NCI-H146 (cell line): ENCODE results near the gene SMYD1.

ENCODE experiments used
- DNase-seq: peaks from one replicate; lab custom pipeline; 2025; lab: John Stamatoyannopoulos, UW

SMYD1 gene

GRCh38 chr2:88123164-88123974 lies 55.7 kb downstream of the SMYD1 start:
- no peak for DNase-seq

GRCh38 chr2:88123975-88124917 lies 56.6 kb downstream of the SMYD1 start:
- no peak for DNase-seq

DNA sequence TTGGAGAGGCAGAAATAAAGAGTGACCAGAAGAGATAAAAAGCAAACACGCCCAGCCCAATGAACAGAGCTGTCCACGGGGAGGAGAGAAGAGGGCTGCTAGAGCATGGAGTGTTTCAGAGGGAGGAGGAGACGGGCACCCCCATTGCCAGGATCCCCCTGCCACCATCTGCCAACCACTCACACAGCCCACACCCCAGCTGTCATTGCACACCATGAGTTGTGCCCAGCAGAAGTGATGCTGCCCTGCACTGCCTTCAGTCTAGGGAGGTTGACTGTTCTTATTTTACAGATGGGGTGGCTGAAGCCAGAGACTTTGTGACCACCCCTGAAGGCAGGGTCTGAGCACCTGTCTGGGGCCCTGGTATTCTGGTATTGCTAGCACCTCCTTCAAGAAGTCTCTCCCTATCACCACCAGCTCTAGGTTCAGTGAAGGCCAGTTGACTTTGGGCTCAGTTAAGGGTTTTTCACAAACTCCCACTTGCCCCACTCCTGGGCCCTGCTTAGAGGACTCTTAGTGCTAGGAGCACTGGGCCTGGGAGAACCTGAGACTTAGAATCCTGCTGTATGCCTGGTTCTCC lies 57.8 kb downstream of the SMYD1 start:
- DNase-seq = no peak

DNA sequence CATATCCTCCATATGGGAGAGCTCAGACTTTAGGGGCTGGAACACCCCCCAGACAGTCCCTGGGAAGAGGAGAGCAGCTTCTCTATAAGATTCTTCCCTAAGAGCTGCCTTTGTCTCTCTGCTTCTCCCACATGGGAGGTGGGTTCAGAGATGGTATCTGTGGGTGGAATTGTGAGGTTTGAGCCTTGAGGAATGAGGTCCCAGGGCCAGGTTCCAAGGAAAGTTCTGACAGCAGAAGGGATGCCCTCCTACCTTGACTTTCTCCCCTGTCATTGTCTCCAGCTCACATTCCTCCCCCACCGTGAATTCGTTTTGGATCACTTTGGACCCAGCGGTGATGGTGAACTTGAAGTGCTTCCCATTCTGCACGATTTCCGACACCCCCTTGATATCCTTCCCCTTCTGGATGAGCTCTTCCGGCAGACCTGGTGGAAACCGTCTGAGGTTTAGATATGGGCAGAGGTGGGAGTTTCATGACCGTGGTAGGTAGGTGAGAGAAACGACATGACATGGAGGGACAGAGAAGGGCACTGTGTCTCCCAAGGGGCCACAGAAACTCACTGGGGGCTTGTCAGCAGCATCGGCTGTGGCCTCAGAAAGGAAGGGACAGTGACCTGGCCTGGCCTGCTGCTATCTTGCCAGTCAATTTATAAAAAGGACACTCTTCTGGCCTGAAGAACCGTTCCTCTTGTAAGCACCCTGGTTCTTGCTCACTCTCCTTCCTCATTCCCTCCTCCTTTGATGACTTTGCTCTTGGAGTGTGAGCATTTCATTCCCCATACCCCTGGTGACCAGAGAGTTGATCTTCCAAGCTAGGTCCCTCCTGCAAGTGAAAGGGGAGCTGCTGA lies 58.5 kb downstream of the SMYD1 start:
- DNase-seq = no peak

GRCh38 chr2:88126772-88127637 lies 59.4 kb downstream of the SMYD1 start:
- no peak for DNase-seq

DNA sequence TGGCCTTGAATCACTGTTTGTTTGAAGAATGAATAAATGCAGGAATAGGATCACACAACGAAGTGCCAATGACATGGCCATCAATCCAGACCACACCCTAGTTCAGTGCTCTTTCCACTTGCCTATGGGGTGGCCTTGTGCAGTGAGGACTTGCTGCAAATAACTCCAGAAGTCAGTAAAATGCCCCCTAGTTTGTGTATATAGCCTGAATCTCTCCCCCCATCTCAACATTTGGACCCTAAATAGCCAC lies 59.9 kb downstream of the SMYD1 start:
- DNase-seq = no peak

DNA sequence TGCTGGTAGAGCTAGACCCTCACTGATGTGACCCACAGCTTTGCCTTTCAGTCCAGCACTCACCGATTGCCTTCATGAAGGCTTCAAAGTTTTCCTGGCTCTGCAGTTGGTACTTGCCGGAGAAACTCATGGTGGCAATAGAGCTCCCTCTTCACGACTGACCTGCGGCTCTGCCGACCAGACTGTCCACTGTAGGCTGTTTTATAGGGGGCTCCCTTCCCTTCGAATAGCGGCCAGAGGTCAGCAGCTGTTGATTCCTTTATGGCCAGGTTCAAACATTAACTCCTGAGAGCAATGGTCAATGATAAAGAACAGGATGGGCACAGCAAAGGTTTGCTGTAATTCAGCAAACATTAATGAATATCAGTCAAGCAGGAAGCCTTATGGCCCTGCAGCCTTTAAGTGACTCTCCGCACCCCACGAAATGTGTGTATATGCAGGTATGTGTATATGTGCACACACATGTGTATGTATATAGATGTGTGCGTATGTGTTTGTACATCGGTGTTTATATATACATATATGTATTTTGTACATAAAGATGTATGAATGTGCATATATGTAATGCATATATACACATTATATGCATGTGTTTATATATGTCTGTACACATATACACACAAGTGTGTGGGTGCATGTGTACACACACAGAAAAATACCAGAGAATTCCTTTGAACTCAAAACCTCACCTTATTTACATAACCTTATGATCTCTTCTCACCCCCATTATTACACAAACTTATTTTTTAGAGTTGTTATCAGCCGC lies 60.4 kb downstream of the SMYD1 start, which contains the start of gene FABP1:
TSS of gene FABP1 (minus strand) at position 175 of the 766 bp plus-strand sequence. CDS start at position 130, 45 bp downstream.
- DNase-seq = no peak

DNA sequence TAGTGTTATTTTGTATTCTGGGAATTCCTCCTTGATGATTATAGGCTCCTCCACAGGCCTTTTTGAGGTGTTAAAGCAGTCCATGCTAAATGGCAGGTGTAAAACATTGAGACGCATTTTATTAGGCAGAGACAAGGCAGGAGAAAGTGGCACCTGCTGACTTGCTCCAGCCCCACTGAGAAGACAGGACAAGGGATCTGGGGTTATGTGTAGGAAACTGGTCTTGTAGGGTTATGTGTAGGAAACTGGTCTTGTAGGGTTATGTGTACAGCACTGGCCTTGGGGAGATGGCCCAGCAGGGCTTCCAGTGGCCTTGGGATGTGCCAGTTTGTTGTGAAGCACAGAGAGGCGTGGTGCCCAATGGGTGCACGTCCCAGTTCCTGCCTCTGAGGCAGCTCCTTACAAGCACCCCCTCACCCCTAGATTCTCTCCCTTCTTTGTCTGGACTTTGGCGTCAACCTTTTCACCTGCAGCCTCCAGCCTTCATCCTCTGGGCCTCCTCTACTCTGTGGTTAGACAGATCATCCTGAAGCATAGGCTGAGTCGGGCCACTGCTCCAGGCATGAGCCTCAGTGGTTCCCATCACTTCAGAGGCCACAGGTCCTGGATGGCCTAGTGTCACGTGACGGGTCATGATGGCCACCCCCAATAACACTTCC lies 61.2 kb downstream of the SMYD1 start:
- DNase-seq = no peak

DNA sequence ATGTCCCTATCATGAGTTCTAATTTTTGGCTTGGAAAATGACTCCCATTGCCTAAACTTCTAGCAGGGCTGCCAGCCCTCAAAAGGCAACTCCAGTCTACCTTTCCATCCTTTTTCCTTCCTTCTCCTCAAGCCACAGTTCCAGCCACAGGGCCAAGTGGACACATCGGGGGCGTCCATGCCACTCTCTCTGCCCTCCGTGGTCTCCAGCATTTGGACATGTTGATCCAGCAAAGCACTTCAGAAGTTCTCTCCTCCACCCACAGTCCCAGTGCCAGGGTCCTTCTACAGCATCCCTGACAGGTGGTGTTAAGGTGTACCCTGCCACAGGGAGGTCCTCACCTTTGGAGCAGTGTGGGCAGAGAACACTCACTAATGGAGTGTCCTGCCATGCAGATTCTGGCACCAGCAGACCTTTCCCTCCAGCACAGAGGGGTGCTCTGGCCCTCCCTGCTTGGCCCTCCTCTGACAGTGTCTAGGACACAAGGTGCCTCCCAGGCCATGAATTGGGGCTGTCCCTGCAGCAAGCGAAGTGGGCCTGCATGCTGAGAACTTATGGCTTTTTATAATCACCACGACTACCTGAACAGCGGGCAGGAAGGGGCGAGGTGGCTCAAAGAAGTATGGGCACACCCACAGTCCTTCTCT lies 61.8 kb downstream of the SMYD1 start:
- no peak for DNase-seq

DNA sequence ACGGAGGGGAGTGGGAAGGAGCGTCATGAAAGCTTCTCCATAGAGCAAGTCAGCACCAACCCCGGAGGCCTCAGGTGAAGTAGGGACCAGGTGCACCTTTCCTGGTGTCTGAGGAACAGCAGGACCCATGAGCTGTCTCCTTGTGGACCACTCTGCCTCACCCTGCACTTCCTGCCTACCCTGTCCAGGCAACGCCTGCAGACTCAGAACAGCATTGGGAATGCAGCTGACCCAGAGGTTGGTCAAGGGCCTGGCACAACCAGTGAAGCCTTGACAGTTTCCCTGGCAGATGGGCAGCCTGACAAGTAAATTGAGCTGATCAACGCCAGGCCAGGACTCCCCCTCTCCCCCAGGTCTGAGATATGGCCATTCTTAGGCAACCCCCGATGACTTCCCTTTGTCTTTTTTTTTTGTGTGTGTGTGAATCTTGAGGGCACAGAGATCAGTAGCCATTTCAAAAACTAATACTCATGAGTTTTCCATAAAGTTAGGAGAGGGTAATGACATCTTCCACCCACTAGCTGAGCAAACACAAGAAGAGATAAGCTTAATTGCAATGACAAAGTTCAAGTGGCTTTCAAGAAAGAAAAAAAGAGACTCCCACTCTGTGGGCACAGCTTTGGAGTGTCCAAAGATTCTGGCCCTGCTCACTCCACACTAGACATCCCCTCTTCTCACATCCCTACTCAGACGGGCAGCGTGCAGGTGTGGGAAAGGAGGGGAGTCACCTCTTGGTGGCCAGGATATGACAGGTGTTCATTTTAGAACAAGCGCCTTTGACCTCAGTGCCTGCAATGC lies 63.8 kb downstream of the SMYD1 start:
- no peak for DNase-seq

DNA sequence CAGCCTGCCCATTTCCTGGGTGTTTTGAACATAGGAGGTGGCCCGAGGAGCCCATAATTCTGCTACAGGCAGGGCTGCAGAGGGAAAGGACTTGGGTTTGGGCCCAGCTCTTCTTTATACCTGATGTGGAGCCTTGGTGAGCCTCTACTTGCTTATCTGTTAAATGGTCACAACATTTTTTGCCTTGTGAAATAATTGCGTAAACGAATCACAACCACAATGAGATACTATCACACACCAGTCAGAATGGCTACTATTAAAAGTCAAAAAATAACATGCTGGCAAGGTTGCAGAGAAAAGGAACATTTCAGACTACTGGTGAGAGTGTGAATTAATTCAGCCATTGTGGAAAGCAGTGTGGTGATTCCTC lies 64.4 kb downstream of the SMYD1 start:
- DNase-seq = no peak

GRCh38 chr2:88133875-88134274 lies 66.2 kb downstream of the SMYD1 start:
- no peak for DNase-seq

GRCh38 chr2:88136817-88137216 lies 69.2 kb downstream of the SMYD1 start:
- no peak for DNase-seq

DNA sequence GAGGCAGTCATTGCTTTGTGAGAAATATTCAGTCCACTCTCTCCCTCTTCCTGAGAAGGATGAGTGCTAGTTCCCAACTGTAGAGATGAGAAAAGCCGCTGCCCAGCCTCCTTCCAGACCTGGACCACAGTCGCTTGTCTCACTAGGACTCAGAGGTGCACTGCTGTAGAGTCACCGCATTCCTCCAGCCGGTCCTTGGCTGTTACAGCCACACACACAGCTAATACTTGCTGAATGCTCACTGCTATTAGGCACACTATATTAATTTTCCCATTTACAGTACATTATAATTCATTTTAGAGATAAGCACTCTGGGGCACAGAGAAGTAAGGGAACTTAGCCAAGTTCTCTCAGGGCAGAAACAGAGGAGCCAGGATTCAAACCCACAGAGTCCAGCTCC lies 70.2 kb downstream of the SMYD1 start:
- DNase-seq = no peak

DNA sequence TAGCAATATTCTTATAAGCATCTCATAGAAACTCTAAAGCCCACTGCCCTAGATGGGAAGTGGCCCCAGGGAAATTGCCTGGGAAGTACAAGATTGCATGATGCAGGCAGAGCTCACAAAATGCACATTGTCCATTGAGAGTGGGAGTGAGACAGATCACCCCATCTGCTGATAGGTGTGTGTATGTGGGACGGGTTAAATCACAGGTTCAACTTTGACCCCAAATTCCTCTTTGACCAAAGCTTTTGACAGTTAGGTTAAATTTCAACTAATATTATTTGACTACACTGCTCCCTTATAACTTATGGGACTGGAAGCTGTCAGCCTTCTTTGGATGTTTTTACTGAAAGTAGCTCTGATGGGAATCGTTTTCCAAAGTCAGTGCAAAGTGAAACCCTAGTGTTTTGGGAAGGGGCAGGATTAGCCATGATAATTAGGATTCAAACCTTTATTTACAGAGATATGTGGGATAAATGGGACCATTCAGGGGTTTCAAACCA lies 71.6 kb downstream of the SMYD1 start:
- no peak for DNase-seq

- no peak for DNase-seq
These were observed 72.2 kb downstream of the SMYD1 start for GRCh38 chr2:88139804-88140203.

- DNase-seq = no peak
These were observed 74.3 kb downstream of the SMYD1 start for GRCh38 chr2:88141952-88142351.

GRCh38 chr2:88144271-88144670 lies 76.6 kb downstream of the SMYD1 start:
- no peak for DNase-seq
